Psoas muscle (tissue), 7 donors: ENCODE measurements around the gene PROKR2. TPM values are rescaled to one million over a fixed set of nuclear protein-coding genes. Genes with fewer than 3 reads are reported as not detected.

Experiments
- polyA plus RNA-seq, 3 donors: library from polyadenylated mRNA; stranded (reverse); fragments of 200-250 nt; gene quantifications; one replicate each; pipeline ENCODE4 v1.2.3, GENCODE V29; 2013
- total RNA-seq, 4 donors: library from RNA; stranded (reverse); fragmentation: NEBNext Ultra II Directional in 2 of 4; extraction: Animal tissue kit (Norgen Biotek cat#: 25700) in 2 of 4; gene quantifications; one replicate each; pipeline versions ENCODE4 v1.2.1 to v1.2.4, GENCODE V29; 2021 to 2023
- donor health status: healthy with polysubstance abuse.
- donor health status: DM: no; HTN: no; CAD: no; lungs with moderate emphysema.
- donor health status: Bipolar disorder and iron deficiency.
- donor health status: healthy.
- donor health status: DM: no; HTN: no; CAD: no.
- donor health status: DM: no; HTN: no; CAD: no.
- donor health status: DM: yes; HTN: yes; CAD: no.

PROKR2 gene
- total and polyA plus RNA-seq, 7 donors: not detected

Other genes starting within 250 kb of the PROKR2 start
- gene TMEM230, start 203.9 kb downstream of the PROKR2 start, total RNA-seq: 10 to 100 TPM; 71.8 to 99.9 (median 82.2) TPM
- 100 to 1,000 TPM; 120 to 146 (median 126) TPM for gene TMEM230, start 203.9 kb downstream of the PROKR2 start, polyA plus RNA-seq
- gene PCNA, start 197.0 kb downstream of the PROKR2 start, total RNA-seq: 10 to 100 TPM; 13.2 to 19.1 (median 16.3) TPM
- 10 to 100 TPM; 25.5 to 53.0 (median 37.8) TPM for gene PCNA, start 197.0 kb downstream of the PROKR2 start, polyA plus RNA-seq
- 10 to 100 TPM; 18.1 to 34.1 (median 25.2) TPM for gene CDS2, start 189.9 kb downstream of the PROKR2 start, total RNA-seq
- 10 to 100 TPM in 2 of 3 donors, 1 to 10 TPM in 1; 8.0 to 19.5 (median 15.2) TPM for gene CDS2, start 189.9 kb downstream of the PROKR2 start, polyA plus RNA-seq